ENCODE data around the gene KIAA0408.

The KIAA0408 gene

DNA sequence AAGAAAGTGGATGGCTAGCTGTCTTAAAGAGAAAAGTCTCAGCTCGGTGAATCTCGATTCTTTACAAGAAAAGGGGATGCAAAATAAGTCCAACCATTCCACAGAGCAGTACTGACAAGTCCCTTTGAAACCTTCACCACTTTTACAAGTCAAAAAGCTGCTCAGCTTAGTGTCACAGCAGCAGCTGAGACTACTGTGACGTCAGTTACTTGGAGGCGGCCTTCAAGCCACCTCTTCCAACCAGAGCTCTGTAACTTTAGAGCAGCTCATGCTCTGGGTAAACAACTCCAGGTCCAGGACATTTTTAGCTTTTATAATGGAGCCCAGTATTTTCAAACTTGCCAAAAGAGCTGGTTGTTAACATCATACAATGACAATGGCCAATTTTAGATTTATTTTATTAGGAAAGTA, at the start of gene KIAA0408:
TSS of gene KIAA0408 (minus strand) at position 159 of the 411 bp plus-strand sequence. CDS start 5,408 bp downstream, outside the sequence.
- DNase-seq = no peak

DNA sequence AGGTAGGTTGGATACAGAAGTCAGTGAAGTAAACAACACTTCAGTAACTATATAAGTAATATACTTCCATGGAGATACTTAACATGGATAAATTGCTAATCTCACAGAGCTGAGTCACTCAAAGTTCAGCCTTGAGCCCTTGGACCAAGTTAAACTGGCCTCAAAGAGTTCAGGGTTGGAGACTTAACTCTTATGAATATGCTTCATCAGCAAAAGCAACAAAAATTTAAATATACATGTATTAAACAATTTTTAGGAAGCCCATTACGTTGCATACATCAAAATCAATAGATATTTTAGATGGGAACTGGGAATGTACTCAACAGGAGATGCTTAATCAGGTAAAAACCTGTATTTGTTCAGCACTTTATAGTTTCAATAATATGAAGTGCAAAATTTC, 47.7 kb upstream of the KIAA0408 start:
- DNase-seq = no peak

DNA sequence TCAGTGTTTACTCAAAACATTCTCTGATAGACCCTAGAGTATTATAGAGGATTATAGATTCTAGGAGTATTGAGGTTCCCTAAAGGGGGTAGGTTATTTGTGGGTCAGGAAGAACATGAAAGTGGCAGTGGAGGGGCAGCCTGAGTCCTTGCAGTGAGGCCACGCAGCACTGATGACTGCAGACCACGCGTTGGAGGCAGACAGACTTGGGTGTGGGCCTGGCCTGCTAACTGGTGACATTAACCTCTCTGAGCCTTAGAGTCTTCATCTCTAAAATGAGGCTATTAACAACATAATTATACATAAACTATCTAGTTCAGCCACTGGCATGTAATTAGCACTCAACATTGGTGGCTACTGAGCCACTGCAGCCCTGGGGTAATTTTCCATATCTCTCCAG, 43.8 kb upstream of the KIAA0408 start:
- no peak for DNase-seq

DNA sequence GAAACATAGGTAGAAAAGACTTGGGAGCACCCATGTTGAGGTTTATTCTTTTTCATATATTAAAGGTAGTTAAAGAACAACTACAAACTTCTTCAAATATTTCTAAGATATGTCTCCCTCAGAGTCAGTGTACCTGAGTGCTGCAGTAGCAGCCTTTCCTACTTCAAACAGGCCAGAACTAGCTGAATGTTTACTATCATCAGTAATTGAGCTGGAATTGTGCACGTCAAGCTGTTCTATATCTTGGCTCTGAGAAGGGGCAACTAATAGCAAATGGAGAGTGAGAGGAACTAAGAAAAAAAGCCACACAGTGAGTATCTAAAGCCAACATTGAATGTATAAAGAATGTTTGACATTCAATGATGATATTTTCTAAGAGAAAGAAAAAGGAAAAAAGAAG, 38.2 kb upstream of the KIAA0408 start:
- DNase-seq = no peak

DNA sequence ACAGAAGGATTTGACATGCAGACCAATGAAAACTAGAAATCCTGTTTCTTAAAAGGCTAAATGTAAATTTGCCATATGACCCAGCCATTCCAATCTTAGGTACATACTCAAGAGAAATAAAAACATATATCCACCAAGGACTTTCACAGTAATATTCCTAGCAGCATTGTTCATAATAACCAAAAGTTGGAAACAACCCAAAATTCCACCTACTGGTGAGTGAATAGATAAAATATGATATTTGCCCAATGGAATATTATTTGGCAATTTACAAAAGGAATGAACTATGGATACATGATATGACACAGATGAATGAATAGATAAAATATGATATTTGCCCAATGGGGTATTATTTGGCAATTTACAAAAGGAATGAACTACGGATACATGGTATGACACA, 37.3 kb upstream of the KIAA0408 start:
- DNase-seq = no peak

DNA sequence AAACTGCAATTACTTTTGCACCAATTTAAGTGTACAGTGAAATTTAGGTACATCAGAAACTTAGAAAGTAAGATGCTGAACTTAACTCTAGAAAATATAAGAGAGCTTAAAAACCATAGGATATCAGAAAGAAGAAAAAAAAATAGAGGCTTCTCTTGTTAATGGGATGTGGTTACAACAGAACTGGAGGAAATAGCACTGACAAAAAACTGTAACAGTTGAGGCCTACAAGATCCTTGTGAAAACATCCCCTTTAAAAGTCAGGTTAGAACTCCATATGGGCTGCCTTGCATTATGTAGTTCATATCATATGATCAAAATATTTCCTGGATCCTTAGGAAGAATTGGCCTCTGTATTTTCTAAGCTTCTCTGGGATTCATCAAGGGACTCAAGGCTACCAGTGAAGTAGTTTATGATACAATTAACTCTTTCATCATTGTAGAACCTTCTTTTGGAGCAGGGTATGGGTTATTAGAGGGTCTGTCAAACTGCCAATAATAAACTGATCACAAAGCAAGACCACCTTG, 35.1 kb upstream of the KIAA0408 start:
- no peak for DNase-seq

DNA sequence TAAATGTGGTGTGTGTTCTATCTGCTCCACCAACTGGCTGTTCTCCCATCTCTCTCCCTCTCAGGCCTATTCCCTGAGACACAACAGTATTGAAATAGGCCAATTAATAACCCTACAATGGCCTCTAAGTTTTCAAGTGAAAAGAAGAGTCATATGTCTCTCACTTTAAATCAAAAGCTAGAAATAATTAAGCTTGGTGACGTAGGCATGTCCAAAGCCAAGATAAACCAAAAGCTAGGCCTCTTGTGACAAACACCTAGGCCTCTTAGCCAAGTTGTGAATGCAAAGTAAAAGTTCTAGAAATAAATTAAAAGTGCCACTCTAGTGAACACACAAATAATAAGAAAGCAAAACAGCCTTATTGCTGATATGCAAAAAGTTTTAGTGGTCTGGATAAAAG, 30.1 kb upstream of the KIAA0408 start:
- no peak for DNase-seq

DNA sequence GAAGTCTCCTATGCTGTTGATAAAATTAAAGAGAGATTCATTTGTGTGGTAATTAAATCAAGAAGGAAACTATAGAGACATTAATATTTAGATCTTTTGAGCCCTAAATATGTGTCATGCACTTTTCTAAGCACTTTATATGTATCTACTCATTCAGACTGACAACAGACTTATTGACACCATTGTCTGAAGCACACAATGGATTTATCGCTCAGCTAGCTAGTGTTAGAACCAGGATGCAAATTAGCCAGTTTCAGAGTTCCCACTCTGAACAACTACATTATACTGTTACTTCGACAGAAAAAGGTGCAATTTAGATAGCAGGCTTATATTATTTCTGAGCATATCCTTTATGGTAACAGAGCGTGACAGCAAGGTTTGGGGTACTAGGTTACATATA, 27.7 kb upstream of the KIAA0408 start:
- DNase-seq = no peak

DNA sequence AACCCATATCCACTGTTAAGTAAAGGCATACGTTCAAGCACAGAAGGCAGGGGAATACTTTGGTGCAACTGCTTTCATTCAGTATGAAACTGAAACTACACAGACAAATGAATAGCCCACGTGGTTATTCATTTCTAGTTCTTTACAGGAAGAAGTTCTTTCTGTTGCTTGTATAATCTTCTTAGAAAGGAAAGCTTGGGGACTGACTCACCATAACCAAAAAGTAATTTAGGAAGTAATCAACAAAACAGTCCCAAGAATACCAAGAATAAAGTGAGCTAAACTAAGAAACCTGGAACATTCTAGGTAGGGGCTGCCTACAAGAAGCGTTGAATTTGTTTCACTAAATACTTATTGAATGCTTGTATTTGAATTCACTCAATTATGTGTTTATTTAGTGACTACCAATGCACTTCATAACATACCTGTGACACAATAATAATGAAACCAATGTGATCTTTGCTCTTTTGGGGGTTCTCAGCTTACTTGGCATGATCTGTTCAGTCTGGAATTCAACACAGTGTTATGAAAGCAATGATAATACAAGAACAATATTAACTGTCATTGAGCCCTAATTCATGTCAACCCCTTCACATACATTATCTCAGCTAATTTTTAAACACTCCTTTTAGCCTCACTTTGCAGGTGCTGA, 25.1 kb upstream of the KIAA0408 start:
- DNase-seq = no peak

DNA sequence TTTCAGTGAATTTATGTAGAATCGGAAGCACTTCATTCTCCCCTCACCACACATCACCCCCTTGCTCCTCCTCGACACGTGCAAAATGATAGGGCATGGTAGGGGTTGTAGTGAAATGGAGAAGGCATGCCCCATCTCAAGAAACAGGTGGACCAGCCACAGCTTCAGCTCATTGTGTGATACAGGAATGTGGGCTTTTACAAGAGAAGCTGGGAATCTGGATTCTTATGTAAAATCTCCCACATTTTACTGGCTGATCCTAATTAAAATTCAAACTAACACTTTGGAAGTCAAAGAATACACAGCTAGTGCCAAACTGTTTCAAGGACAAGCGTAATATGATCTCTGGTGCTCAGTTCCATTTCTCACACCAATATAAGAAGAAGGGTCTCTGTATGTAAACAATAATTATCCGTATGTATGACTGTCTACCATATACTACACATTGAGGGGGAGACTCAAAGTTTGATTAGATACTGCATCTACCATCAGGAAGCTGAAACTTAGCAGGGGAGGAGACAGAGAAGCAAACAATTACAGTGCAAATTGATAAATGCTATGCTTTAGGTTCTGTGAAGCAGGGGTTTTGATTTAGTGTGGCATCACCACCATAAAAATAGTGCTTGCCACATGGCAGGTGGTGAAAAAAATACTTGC, 24.3 kb upstream of the KIAA0408 start:
- no peak for DNase-seq

DNA sequence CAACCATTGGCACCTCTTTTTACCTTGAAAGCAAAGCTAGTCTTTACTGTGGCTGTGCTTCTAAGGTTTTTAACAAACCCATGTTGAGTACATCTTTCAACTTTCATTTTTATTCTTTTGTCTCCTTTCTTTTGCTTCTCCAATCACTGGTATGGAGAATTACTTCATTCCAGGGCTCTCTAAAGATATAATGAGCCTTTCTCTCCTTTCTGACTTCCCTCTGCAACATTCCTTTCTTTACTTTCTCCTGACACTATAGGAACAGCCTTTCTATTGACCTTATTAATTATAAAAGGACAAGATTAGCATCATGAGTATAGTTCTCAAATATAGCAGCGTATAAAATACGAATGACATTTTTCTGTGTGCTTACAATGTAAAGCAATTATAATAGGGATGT, 23.1 kb upstream of the KIAA0408 start:
- no peak for DNase-seq

DNA sequence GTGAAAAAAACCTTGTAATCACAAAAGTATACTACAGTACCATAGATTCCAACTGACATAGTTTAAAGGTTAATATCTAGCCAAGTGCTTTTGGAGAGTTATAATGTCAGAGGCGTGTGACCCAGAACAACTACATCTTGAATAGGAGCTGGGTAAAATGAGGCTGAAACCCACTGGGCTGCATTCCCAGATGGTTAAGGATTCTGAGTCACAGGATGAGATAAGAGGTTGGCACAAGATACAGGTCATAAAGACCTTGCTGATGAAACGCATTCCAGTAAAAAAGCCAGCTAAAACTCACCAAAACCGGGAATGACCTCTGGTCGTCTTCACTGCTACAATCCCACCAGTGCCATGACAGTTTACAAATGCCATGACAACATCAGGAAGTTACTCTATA, 22.4 kb upstream of the KIAA0408 start:
- DNase-seq = no peak

DNA sequence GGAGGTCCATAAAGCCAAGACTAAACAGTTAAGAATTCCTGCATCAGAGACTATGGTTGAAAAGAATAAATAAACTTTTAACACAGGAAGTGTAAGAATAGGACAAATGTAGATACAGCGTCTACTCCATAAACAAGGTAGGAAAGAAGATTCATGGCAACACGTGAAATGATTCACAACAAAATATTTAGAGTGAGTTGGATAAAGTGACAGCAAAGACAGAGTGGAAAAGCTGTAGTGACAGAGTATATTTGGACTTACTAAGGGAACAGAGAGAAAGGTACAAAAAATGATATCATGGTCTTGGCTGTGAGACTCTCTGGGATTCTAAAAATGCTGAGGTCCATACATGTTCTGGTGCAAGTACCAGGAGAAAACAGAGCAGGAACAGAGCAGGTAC, 21.9 kb upstream of the KIAA0408 start:
- DNase-seq = no peak

DNA sequence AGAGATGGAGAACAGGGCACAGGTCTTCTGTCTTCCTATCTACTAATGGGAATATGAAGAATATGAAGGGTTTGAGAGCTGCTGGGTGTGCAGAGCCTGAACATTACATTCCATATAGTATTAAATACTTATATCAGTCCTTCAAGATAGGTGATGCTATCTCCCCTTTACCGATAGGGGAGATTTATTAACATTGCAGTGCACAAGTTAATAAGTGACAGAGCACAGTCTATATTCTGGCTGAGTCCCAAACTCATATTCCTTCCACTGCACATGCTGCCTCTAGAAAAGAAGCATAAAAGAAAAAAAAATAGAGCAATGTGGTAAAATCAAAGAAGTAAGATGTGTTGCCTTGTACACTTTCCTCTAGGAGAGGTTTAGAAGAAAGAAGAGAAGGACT, 18.5 kb upstream of the KIAA0408 start:
- no peak for DNase-seq

DNA sequence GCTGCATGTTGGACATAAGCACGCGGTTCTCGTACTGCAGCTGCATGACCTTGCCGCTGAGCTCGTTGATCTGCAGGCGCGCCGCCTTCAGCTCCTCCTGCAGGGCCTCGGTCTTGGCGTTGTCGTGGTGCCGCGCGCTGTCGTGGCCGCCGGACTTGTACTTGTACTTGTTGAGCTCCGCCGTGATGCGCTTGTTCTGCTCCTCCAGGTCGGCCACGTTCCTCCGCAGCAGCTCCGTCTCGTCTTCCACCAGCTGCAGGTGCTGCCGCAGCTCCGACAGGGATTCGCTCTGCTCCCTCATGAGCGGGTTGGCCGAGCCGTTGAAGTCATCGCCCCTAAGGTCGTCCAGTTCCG, 16.6 kb upstream of the KIAA0408 start:
- no peak for DNase-seq

DNA sequence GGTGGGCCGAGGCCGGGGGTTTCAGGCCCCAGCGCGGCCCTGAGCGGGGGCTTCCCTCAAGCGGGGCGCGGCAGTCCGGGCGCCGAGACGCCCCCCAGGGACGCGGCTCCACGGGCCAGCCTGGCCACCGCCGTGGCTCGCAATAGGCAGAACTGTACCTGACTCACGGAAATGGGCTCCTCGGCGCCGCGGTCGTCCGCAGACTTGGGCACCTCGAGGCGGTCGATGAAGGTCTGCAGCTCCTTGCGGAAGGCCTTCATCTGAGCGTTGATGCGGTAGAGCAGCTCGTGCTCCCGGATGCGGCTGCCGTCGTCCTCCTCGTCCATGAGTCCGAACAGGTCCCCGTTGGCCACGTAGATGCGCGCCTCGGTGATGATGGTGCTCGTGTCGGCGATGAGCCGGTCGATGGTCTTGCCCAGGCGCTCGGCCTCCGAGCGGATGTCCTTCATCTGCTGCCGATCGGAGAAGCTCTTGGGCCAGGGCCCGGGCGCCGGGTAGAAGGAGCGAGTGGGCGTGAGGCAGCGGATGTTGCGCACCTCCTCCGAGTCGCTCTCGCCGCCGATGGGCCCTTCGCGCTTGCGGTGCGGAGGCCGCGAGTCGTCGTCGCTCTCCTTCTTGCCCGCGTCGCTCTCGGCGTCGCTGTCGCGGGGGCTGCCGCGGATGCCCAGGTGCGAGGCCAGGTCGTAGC, 16.1 kb upstream of the KIAA0408 start:
- no peak for DNase-seq

DNA sequence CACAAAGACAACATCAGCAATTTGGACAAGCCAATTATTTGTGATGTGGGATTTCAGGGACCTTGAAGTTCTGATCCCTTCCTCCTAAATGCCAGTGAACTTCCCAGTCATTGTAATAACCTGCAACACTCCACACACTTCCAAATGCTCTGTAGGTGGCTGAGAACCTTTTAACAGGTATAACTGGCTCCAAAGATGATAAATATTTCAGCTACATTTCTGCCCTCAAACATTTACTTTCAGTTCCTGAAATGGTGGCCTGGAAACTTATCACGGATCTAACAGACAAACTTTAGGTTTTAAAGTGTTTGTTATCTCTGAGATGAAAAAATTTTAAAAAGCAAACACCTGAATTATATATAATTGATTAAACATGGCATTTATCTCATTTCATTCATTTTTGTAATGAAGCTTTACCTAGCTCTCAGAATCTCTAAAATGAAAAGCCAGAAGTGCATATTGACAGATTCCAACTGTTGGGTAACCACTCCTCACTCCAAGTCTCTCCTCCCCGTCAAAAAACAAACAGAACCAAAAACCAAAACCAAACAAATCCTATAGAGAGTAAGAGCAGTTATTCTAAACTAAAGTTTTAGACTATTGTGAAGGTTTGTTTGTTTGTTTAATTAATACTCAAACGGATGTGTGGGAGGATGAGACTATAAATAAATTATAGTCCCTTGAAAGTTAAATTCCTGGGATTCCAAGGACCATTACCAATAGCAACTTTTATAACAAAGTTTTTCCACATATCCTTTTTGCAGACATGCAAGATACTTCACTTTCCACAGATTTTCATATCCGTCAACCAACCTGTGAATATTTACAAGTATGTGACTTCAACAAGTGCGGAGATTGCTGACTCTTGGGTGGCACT, 12.4 kb upstream of the KIAA0408 start:
- no peak for DNase-seq

DNA sequence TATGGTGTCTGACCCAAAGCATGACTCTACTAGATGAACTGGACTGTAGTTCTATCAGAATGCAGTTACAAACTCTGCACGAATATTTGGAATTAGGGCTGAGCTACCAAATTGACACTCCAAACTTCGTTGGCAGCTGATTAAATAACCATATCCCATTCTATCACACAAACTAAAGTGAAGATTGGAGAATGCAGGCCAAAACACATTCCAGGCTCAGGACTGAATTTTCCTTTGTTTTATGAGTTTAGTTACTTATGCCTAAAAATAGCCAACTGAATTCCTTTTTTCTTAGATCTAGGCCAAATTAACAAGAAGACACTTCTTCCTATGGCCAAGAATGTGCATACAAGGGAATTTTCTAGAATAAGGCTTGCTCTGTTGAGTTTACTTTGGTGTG, 9.7 kb upstream of the KIAA0408 start:
- no peak for DNase-seq

DNA sequence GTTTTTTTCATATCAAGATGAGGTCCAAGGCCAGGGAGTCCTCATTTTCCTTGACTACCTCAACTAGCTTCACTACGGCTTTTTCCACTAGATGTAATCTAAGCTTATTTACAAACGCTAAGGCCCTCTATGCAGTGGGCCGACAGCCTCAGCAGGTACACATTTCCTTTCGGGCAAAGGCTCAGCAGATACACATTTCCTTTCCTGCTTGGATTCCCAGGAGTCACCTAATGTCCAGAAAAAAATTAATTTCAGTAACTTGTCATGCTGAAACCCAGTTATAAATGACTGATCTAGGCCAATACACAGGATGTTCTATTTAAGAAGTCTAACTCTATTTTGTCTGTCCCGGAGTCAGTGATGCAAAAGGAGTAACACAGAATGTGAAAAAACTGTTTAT, 7.2 kb upstream of the KIAA0408 start:
- DNase-seq = no peak

DNA sequence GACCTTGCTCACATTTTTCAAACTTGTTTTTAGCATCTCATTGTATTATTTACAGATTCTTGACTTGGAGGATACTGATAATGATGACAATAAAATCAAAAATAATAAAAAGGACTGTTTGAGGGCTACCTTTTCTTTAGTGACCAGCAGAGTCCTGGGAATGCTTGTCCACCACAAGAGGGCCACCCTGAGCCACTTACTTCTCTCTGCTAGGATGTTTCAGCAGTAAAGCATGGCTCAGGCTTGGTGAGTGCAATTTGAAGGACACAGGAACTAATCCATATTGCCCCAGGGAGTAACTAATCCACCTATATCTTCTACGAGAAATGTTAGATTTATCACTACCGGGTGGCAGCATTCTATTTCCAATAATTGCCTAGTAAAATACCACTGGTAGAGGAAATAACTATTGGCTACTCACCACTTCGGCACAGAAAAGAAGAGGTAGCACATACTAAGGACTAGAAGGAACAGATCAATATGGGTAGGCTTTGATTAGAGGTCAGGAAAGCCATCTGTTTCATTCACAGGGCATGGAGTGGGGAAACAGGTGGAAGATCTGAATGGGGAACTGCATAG, 5.8 kb upstream of the KIAA0408 start:
- DNase-seq = no peak

DNA sequence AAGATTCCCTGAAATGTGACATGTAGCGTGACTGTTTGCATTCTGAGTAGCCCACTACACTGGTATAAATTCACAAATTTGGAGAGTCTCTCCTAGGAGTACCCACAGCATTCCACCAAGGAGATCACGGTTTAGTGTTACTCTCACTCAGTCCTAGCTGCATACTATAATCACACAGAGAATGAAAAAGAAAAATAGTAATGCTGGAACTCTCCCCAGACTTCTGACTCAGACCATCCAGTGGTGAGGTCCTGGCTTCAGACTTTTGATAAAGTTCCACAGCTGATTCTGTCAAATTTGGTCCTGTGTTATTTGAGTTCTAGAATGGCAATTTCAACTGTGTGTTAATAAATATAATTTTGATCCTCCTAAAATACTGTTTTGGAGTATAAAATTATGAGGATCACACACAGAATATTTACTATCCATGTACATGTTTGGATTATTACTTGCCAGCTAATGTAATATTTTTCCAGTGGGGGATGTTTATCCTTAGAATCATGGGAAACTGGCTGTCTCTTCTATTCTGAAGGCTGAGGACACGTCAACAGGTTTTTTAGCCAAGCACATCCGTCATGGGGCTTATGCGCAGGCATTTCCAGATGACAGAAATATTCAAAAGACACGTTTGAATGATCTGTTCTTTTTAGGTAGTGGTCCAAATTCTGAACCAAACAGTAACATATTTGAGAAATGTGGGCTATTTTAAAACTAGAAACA, 5.1 kb upstream of the KIAA0408 start:
- DNase-seq = no peak

DNA sequence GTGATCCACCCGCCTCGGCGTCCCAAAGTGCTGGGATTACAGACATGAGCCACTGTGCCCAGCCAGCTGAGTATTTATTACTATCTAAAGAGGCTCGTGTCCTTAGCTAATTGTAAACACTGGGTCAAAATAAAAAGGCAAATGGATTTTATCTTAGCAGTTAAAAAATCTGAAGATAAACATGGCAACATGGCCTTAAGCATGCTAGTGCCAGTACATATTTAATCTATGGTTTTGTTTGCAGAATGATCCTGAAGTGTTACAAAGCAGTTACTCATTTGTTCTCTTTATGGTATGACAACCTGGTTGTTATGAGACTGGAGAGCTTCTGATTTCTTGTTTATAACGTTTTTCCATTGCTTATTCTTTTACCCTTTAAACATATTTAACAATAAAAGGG, 3.9 kb upstream of the KIAA0408 start:
- no peak for DNase-seq
